SK-N-SH (cell line): Measurements from ENCODE around the gene CEBPG. TPM values are rescaled to one million over a fixed set of nuclear protein-coding genes. Genes with fewer than 3 reads are reported as not detected.

Experiments used
- CTCF ChIA-PET: fragments of 300-600, 350-600 bp; formaldehyde crosslinking; extraction: SDS; loops from one replicate; lab custom pipeline; 2021; lab: Yijun Ruan, JAX
- POLR2A ChIA-PET: fragments of 350-600 bp; sonication (Branson Sonifier 250); formaldehyde crosslinking; extraction: SDS; loops from one replicate; lab custom pipeline; 2020; ENCODE audit warnings: antibody characterized with exemption, inconsistent platforms; lab: Yijun Ruan, JAX
- DNase-seq: peaks from one replicate; pipeline ENCODE4 v3.0.0; 2012
- H2AFZ ChIP-seq: fragments of 200-600 bp; sonication (generic); 2 replicates; pipeline ENCODE4 v1.8.1; 2016; ENCODE audit warnings: antibody characterized with exemption, mild to moderate bottlenecking, low read depth
- H3F3A ChIP-seq: fragments of 200-600 bp; sonication (generic); replicated peaks from 2 replicates; pipeline ENCODE3; 2016; ENCODE audit warnings: antibody characterized with exemption, mild to moderate bottlenecking; ENCODE audit not compliant: insufficient read depth
- H3K27ac ChIP-seq, 2 experiments: fragments of 200-500 bp in 1 of 2; fragments of 200-600 bp in 1 of 2; sonication (Bioruptor generic) in 1 of 2; sonication (generic), shearing (Covaris generic) in 1 of 2; 2 replicates each; pipeline versions ENCODE4 v1.5.1 to v1.6.1; 2014 to 2016; ENCODE audit warnings: low read depth in 2 of 2, inconsistent platforms in 1 of 2, low read length in 1 of 2, mild to moderate bottlenecking in 1 of 2, mixed read lengths in 1 of 2
- H3K27me3 ChIP-seq: fragments of 200-600 bp; sonication (generic), shearing (Covaris generic); 2 replicates; pipeline ENCODE4 v1.6.1; 2016; ENCODE audit warnings: mixed run types; ENCODE audit not compliant: insufficient read depth
- H3K36me3 ChIP-seq, 2 experiments: fragments of 200-500 bp in 1 of 2; fragments of 200-600 bp in 1 of 2; sonication (Bioruptor generic) in 1 of 2; sonication (generic) in 1 of 2; replicated peaks in 1 of 2; 2 replicates each; pipeline versions ENCODE3 to v1.5.1; 2014 to 2016; ENCODE audit warnings: low read length in 1 of 2, mild to moderate bottlenecking in 1 of 2; ENCODE audit not compliant: insufficient read depth in 2 of 2, control insufficient read depth in 1 of 2
- H3K4me1 ChIP-seq, 2 experiments: fragments of 200-500 bp in 1 of 2; fragments of 200-600 bp in 1 of 2; sonication (Bioruptor generic) in 1 of 2; sonication (generic), shearing (Covaris generic) in 1 of 2; 2 replicates each; pipeline versions ENCODE4 v1.5.1 to v1.6.1; 2014 to 2016; ENCODE audit warnings: low read depth in 1 of 2, low read length in 1 of 2, mixed run types in 1 of 2; ENCODE audit not compliant: insufficient read depth in 2 of 2, control insufficient read depth in 1 of 2
- H3K4me2 ChIP-seq: fragments of 200-600 bp; sonication (generic), shearing (Covaris generic); 2 replicates; pipeline ENCODE4 v1.6.1; 2017; ENCODE audit warnings: mixed run types
- H3K4me3 ChIP-seq, 2 experiments: fragments of 200-500 bp in 1 of 2; fragments of 200-600 bp in 1 of 2; sonication (Bioruptor generic) in 1 of 2; sonication (generic), shearing (Covaris generic) in 1 of 2; 2 replicates each; pipeline versions ENCODE4 v1.5.1 to v1.8.1; 2014 to 2016; ENCODE audit warnings: low read depth in 2 of 2, inconsistent platforms in 1 of 2, low read length in 1 of 2, mild to moderate bottlenecking in 1 of 2, mixed read lengths in 1 of 2, moderate library complexity in 1 of 2
- H3K79me2 ChIP-seq: fragments of 200-600 bp; sonication (generic); 2 replicates; pipeline ENCODE4 v1.8.1; 2017; ENCODE audit warnings: mild to moderate bottlenecking; ENCODE audit not compliant: insufficient read depth
- H3K9ac ChIP-seq: fragments of 200-600 bp; sonication (generic); 2 replicates; pipeline ENCODE4 v1.6.1; 2017; ENCODE audit warnings: mixed run types
- H3K9me2 ChIP-seq: fragments of 200-600 bp; sonication (generic); 2 replicates; pipeline ENCODE4 v1.6.1; 2017; ENCODE audit warnings: mixed run types
- H3K9me3 ChIP-seq: fragments of 200-600 bp; sonication (generic); 2 replicates; pipeline ENCODE4 v1.6.1; 2017; ENCODE audit warnings: mixed run types, mild to moderate bottlenecking, moderate library complexity
- H4K20me1 ChIP-seq: fragments of 200-600 bp; sonication (generic); 2 replicates; pipeline ENCODE4 v1.6.1; 2017; ENCODE audit warnings: mild to moderate bottlenecking, mixed run types; ENCODE audit not compliant: insufficient read depth
- CHD2 ChIP-seq: fragments of 150-350 bp; IDR thresholded peaks from 2 replicates; pipeline ENCODE4 v1.6.1; 2018; ENCODE audit warnings: low read length; ENCODE audit not compliant: partially characterized antibody
- EP300 ChIP-seq, 2 experiments: IDR thresholded peaks; 2 replicates each; pipeline versions ENCODE4 v1.4.0 to v1.6.1; 2012; ENCODE audit warnings: borderline replicate concordance in 1 of 2, low read depth in 1 of 2, low read length in 1 of 2
- FOSL2 ChIP-seq: IDR thresholded peaks from 2 replicates; pipeline ENCODE4 v1.4.0; 2012; ENCODE audit warnings: low read depth, mild to moderate bottlenecking, moderate library complexity, borderline replicate concordance
- FOXM1 ChIP-seq: IDR thresholded peaks from 2 replicates; pipeline ENCODE4 v1.4.0; 2012; ENCODE audit warnings: low read depth, mild to moderate bottlenecking
- GABPA ChIP-seq: IDR thresholded peaks from 2 replicates; pipeline ENCODE4 v1.4.0; 2012; ENCODE audit warnings: low read depth, mild to moderate bottlenecking
- GATA2 ChIP-seq: sonication (generic); formaldehyde crosslinking; IDR thresholded peaks from 2 replicates; pipeline ENCODE4 v1.5.0; 2020; ENCODE audit warnings: mild to moderate bottlenecking, missing genetic modification reagents
- MEF2A ChIP-seq: IDR thresholded peaks from 2 replicates; pipeline ENCODE4 v1.4.0; 2012; ENCODE audit warnings: low read depth, borderline replicate concordance
- MXI1 ChIP-seq: IDR thresholded peaks from 2 replicates; pipeline ENCODE4 v1.6.1; 2012; ENCODE audit warnings: mild to moderate bottlenecking, low read depth, low read length, improper control_type of control experiment
- NFIC ChIP-seq: IDR thresholded peaks from 2 replicates; pipeline ENCODE4 v1.4.0; 2012; ENCODE audit warnings: borderline replicate concordance
- NRF1 ChIP-seq: IDR thresholded peaks from 2 replicates; pipeline ENCODE4 v1.6.1; 2012; ENCODE audit warnings: low read depth, mild to moderate bottlenecking, low read length
- POLR2AphosphoS5 ChIP-seq: IDR thresholded peaks from 2 replicates; pipeline ENCODE4 v1.6.1; 2012; ENCODE audit warnings: low read depth, low read length
- RAD21 ChIP-seq: IDR thresholded peaks from 2 replicates; pipeline ENCODE4 v1.6.1; 2012; ENCODE audit warnings: mild to moderate bottlenecking, low read length
- RCOR1 ChIP-seq: fragments of 150-350 bp; IDR thresholded peaks from 2 replicates; pipeline ENCODE4 v1.6.1; 2017; ENCODE audit warnings: antibody characterized with exemption, low read length
- RXRA ChIP-seq: IDR thresholded peaks from 2 replicates; pipeline ENCODE4 v1.4.0; 2012; ENCODE audit warnings: low read depth, mild to moderate bottlenecking, borderline replicate concordance
- SIN3A ChIP-seq: IDR thresholded peaks from 2 replicates; pipeline ENCODE4 v1.6.1; 2012; ENCODE audit warnings: low read depth, mild to moderate bottlenecking, low read length, moderate library complexity, borderline replicate concordance
- SMC3 ChIP-seq: IDR thresholded peaks from 2 replicates; pipeline ENCODE4 v1.6.1; 2012; ENCODE audit warnings: low read depth, low read length, improper control_type of control experiment
- TCF12 ChIP-seq: IDR thresholded peaks from 2 replicates; pipeline ENCODE4 v1.4.0; 2012
- YY1 ChIP-seq: IDR thresholded peaks from 2 replicates; pipeline ENCODE4 v1.4.0; 2012; ENCODE audit warnings: low read depth, mild to moderate bottlenecking
- WGBS: methylation state at CpG from one replicate; pipeline ENCODE4 v1.1.6; 2017; ENCODE audit warnings: low lambda C conversion rate; 5-methylcytosine and 5-hydroxymethylcytosine counted together
- polyA plus RNA-seq, 3 experiments: library from polyadenylated mRNA; depleted of rRNA; stranded (reverse); fragments of >200 nt; gene quantifications; 2 replicates each; pipeline ENCODE4 v1.2.3, GENCODE V29; 2012
- TF ChIP-seq, protein P1 (sequence below): fragments of 150-350 bp; IDR thresholded peaks from 2 replicates; pipeline ENCODE4 v1.6.1; 2017; ENCODE audit warnings: antibody characterized with exemption, low read length, low read depth, borderline replicate concordance
- TF ChIP-seq, protein P2 (sequence below): fragments of 150-350 bp; IDR thresholded peaks from 2 replicates; pipeline ENCODE4 v1.6.1; 2016; ENCODE audit warnings: mild to moderate bottlenecking, low read depth, low read length
- TF ChIP-seq, protein P3 (sequence below): IDR thresholded peaks from 2 replicates; pipeline ENCODE4 v1.6.1; 2012; ENCODE audit warnings: mild to moderate bottlenecking, low read depth, low read length, moderate library complexity
- TF ChIP-seq, protein P4 (sequence below): IDR thresholded peaks from 2 replicates; pipeline ENCODE4 v1.4.0; 2012; ENCODE audit warnings: low read depth
- TF ChIP-seq, protein P5 (sequence below): IDR thresholded peaks from 2 replicates; pipeline ENCODE4 v1.4.0; 2012; ENCODE audit warnings: low read depth, borderline replicate concordance

CEBPG gene
- polyA plus RNA-seq, 1 of the 3 experiments (the other 2 are of a cell fraction) = 9.1 TPM

DNA sequence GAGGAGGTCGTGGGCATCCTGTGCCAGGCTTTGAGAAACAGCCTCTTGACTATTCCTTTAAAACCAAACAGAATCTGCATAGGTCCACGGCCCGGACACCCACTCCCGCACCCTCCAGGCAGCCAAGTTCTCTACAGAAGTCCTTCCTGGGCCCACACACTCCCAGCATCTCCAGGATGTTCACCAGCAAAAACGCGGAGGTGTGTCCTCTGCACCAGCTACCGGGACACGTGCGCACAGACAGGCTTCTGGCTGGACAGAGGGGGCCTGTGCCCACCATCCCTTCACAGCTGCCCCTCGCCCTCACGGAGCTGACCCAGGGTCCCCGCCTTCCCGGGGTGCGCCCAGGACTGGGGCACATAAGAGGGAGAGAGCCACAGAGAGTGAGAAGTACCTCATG, 44.2 kb downstream of the CEBPG start:
- 92% methylated on average over 11 of the region's 14 CpGs for WGBS
- no peaks in the 10 kb centered on the region for H3K9me3 ChIP-seq
- no peaks in the 10 kb centered on the region for H3K27me3 ChIP-seq
- no peak for DNase-seq
- H3K9me2 ChIP-seq = no peaks in the 10 kb centered on the region
- H3K36me3 ChIP-seq = no peaks in the 10 kb centered on the region
- ChIA-PET CTCF (interaction anchor here (1.1 to 10.9 kb wide), 12 partner anchors 10 to 679 kb away, joined by 3 to 155 read pairs (median 10); no protein-coding TSS in a partner anchor), POLR2A (no interaction called here)
- H3K4me3 ChIP-seq = no peak overlapping the region
- no peak for TF ChIP-seq GATA2 (CRISPR knock-in tag)
- TF ChIP-seq YY1 = no peak
- no peak for TF ChIP-seq MXI1
- TF ChIP-seq FOSL2 = no peak
- no peak for TF ChIP-seq SMC3
- no peak for TF ChIP-seq GABPA
- TF ChIP-seq POLR2AphosphoS5 = no peak
- TF ChIP-seq RXRA = no peak
- TF ChIP-seq CHD2 = no peak
- TF ChIP-seq RCOR1 = no peak
- TF ChIP-seq SIN3A = no peak
- no peak for TF ChIP-seq NFIC
- TF ChIP-seq TCF12 = no peak
- H2AFZ ChIP-seq = no peak overlapping the region
- no peak overlapping the region for H3K27ac ChIP-seq
- H3K9ac ChIP-seq = no peak overlapping the region
- no peaks in the 10 kb centered on the region for H4K20me1 ChIP-seq
- no peaks in the 10 kb centered on the region for H3F3A ChIP-seq
- peaks cover 0 to 40% of the 10 kb centered on the region in 2 experiments; a peak in 1 of 4 replicates for H3K4me1 ChIP-seq
- H3K4me2 ChIP-seq = no peak overlapping the region
- H3K79me2 ChIP-seq = no peaks in the 10 kb centered on the region

DNA sequence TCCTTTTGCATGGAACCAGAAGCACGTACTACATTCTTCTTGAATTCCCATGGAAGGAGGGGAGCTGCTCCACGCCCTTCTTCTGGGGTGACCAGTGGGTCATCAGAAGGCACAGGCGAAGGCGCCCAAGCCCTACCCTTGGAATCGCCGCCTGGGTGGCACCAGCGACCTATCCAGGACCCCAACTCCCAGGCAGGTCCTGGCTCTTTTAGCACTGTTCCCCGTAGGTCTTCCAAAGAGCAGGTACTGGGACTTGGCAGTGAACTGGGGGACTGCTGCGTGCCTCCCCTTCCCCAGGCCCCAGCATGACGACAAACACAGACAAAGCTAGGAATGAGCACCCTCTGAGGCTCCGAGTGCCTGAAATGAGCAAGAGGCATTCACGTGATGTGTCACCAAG, 45.0 kb downstream of the CEBPG start:
- Histone ChIP-seq H3K36me3 (no peaks in the 10 kb centered on the region), H3K79me2 (no peaks in the 10 kb centered on the region), H3K9ac (no peak overlapping the region), H3F3A (no peaks in the 10 kb centered on the region), H3K9me3 (no peaks in the 10 kb centered on the region), H3K27ac (no peak overlapping the region), H4K20me1 (no peaks in the 10 kb centered on the region), H3K4me2 (no peak overlapping the region), H3K4me1 (peaks cover 0 to 33% of the 10 kb centered on the region in 2 experiments; a peak in 1 of 4 replicates), H3K27me3 (no peaks in the 10 kb centered on the region), H3K9me2 (no peaks in the 10 kb centered on the region), H3K4me3 (no peak overlapping the region), H2AFZ (no peak overlapping the region)
- DNase-seq = no peak
- WGBS = 84% methylated on average over 4 of the region's 12 CpGs
- ChIA-PET CTCF (interaction anchor here (1.4 to 10.9 kb wide), 9 partner anchors 11 to 678 kb away, joined by 3 to 155 read pairs (median 30); no protein-coding TSS in a partner anchor), POLR2A (no interaction called here)
- TF ChIP-seq FOXM1 (no peak), NRF1 (no peak), MEF2A (no peak), GABPA (no peak), EP300 (IDR thresholded peaks at IDR 0.05; ENCODE audit: borderline replicate concordance in 1 of 2, low read depth in 1 of 2, low read length in 1 of 2) (no peak), FOSL2 (no peak), NFIC (no peak), TCF12 (no peak), RAD21 (no peak)
- TF ChIP-seq, protein P1, sequence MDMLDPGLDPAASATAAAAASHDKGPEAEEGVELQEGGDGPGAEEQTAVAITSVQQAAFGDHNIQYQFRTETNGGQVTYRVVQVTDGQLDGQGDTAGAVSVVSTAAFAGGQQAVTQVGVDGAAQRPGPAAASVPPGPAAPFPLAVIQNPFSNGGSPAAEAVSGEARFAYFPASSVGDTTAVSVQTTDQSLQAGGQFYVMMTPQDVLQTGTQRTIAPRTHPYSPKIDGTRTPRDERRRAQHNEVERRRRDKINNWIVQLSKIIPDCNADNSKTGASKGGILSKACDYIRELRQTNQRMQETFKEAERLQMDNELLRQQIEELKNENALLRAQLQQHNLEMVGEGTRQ = no peak
- TF ChIP-seq, protein P2, sequence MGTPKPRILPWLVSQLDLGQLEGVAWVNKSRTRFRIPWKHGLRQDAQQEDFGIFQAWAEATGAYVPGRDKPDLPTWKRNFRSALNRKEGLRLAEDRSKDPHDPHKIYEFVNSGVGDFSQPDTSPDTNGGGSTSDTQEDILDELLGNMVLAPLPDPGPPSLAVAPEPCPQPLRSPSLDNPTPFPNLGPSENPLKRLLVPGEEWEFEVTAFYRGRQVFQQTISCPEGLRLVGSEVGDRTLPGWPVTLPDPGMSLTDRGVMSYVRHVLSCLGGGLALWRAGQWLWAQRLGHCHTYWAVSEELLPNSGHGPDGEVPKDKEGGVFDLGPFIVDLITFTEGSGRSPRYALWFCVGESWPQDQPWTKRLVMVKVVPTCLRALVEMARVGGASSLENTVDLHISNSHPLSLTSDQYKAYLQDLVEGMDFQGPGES = no peak
- TF ChIP-seq, protein P3, sequence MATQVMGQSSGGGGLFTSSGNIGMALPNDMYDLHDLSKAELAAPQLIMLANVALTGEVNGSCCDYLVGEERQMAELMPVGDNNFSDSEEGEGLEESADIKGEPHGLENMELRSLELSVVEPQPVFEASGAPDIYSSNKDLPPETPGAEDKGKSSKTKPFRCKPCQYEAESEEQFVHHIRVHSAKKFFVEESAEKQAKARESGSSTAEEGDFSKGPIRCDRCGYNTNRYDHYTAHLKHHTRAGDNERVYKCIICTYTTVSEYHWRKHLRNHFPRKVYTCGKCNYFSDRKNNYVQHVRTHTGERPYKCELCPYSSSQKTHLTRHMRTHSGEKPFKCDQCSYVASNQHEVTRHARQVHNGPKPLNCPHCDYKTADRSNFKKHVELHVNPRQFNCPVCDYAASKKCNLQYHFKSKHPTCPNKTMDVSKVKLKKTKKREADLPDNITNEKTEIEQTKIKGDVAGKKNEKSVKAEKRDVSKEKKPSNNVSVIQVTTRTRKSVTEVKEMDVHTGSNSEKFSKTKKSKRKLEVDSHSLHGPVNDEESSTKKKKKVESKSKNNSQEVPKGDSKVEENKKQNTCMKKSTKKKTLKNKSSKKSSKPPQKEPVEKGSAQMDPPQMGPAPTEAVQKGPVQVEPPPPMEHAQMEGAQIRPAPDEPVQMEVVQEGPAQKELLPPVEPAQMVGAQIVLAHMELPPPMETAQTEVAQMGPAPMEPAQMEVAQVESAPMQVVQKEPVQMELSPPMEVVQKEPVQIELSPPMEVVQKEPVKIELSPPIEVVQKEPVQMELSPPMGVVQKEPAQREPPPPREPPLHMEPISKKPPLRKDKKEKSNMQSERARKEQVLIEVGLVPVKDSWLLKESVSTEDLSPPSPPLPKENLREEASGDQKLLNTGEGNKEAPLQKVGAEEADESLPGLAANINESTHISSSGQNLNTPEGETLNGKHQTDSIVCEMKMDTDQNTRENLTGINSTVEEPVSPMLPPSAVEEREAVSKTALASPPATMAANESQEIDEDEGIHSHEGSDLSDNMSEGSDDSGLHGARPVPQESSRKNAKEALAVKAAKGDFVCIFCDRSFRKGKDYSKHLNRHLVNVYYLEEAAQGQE = no peak
- TF ChIP-seq, protein P4, sequence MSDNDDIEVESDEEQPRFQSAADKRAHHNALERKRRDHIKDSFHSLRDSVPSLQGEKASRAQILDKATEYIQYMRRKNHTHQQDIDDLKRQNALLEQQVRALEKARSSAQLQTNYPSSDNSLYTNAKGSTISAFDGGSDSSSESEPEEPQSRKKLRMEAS = no peak
- TF ChIP-seq, protein P5, sequence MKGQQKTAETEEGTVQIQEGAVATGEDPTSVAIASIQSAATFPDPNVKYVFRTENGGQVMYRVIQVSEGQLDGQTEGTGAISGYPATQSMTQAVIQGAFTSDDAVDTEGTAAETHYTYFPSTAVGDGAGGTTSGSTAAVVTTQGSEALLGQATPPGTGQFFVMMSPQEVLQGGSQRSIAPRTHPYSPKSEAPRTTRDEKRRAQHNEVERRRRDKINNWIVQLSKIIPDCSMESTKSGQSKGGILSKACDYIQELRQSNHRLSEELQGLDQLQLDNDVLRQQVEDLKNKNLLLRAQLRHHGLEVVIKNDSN = no peak
